Tibial nerve (tissue), 4 donors: ENCODE data around the gene PPP1R16B. TPM values are rescaled to one million over a fixed set of nuclear protein-coding genes. Genes with fewer than 3 reads are reported as not detected.

Experiments used
- DNase-seq, 2 donors: peaks; one replicate each; pipeline ENCODE4 v3.0.0-alpha.2; 2019; ENCODE audit warnings: low spot score in 2 of 2
- H3K27ac ChIP-seq, 4 donors: fragments of 200-600 bp; sonication (generic) in 3 of 4; one replicate each; pipeline ENCODE4 v1.5.1; 2017 to 2019; ENCODE audit warnings: mild to moderate bottlenecking in 1 of 4
- H3K27me3 ChIP-seq, 2 donors: fragments of 200-600 bp; sonication (generic) in 1 of 2; one replicate each; pipeline versions ENCODE4 v1.5.1 to v1.6.0; 2017 to 2019
- H3K36me3 ChIP-seq, 3 donors: fragments of 200-600 bp; sonication (generic); one replicate each; pipeline ENCODE4 v1.5.1; 2018 to 2019
- H3K4me1 ChIP-seq, 4 donors: fragments of 200-600 bp; sonication (generic) in 3 of 4; one replicate each; pipeline ENCODE4 v1.5.1; 2017 to 2019
- H3K4me3 ChIP-seq, 4 donors: fragments of 200-600 bp; sonication (generic) in 3 of 4; one replicate each; pipeline ENCODE4 v1.5.1; 2017 to 2019; ENCODE audit warnings: mild to moderate bottlenecking in 1 of 4, moderate library complexity in 1 of 4
- H3K9me3 ChIP-seq, 4 donors: fragments of 200-600 bp; sonication (generic) in 3 of 4; one replicate each; pipeline ENCODE4 v1.5.1; 2017 to 2019
- CTCF ChIP-seq, 5 experiments: fragments of 200-600 bp in 3 of 5; fragments of 450-650 bp in 2 of 5; sonication (generic) in 3 of 5; IDR thresholded peaks; one replicate each; pipeline ENCODE4 v1.5.1; 2016 to 2019; ENCODE audit warnings: antibody characterized with exemption in 5 of 5, mild to moderate bottlenecking in 3 of 5, moderate library complexity in 2 of 5
- EP300 ChIP-seq, 2 donors: sonication (generic); formaldehyde crosslinking; IDR thresholded peaks; one replicate each; pipeline ENCODE4 v1.6.1; 2017; ENCODE audit warnings: antibody characterized with exemption in 2 of 2, mild to moderate bottlenecking in 1 of 2
- POLR2A ChIP-seq, 2 donors: fragments of 450-650 bp; IDR thresholded peaks; one replicate each; pipeline ENCODE4 v1.6.1; 2017; ENCODE audit warnings: antibody characterized with exemption in 2 of 2, mild to moderate bottlenecking in 2 of 2, moderate library complexity in 2 of 2
- WGBS, 2 donors: methylation state at CpG; one replicate each; pipeline ENCODE4 v1.1.5; 2018; 5-methylcytosine and 5-hydroxymethylcytosine counted together
- total RNA-seq, 4 donors: library from RNA; depleted of rRNA; stranded (reverse); fragments of >200 nt; gene quantifications; one replicate each; pipeline ENCODE4 v1.1.0, GENCODE V29; 2016

The PPP1R16B gene
- total RNA-seq, 4 donors from 2014 or later = 2.1 to 5.7 (median 4.6) TPM

GRCh38 chr20:38893565-38894090 is 88.1 kb downstream of the PPP1R16B start:
- no peaks in the 10 kb centered on the region for H3K9me3 ChIP-seq
- H3K4me1 ChIP-seq = peaks cover 0 to 10% (median 5%) of the 10 kb centered on the region in 4 donors
- no peaks in the 10 kb centered on the region for H3K36me3 ChIP-seq
- H3K4me3 ChIP-seq = peak overlapping the region in 1 of 4 donors; percentile 9
- H3K27ac ChIP-seq = no peak overlapping the region
- H3K27me3 ChIP-seq = peaks cover 0 to 21% of the 10 kb centered on the region in 2 donors
- 14 to 18% methylated on average over 24 to 25 of the region's 25 CpGs for WGBS, 2 donors
- DNase-seq = peak in 1 of 2 donors; percentile 50
- TF ChIP-seq CTCF (IDR thresholded peaks at IDR 0.05) (peak; percentile 60 to 92 (median 88)), POLR2A (IDR thresholded peaks at IDR 0.05) (no peak)

GRCh38 chr20:38894091-38894847 is 88.8 kb downstream of the PPP1R16B start:
- Histone ChIP-seq H3K27me3 (peaks cover 0 to 23% of the 10 kb centered on the region in 2 donors), H3K9me3 (no peaks in the 10 kb centered on the region), H3K4me1 (peaks cover 0 to 10% (median 5%) of the 10 kb centered on the region in 4 donors), H3K27ac (no peak overlapping the region), H3K36me3 (no peaks in the 10 kb centered on the region), H3K4me3 (peak overlapping the region in 1 of 4 donors; percentile 9)
- no peak for DNase-seq
- WGBS, 2 donors = 20 to 21% methylated on average over 28 to 30 of the region's 30 CpGs
- no peak for TF ChIP-seq POLR2A (IDR thresholded peaks at IDR 0.05)
- TF ChIP-seq EP300 (IDR thresholded peaks at IDR 0.05) = no peak

GRCh38 chr20:38895098-38895949 is 89.8 kb downstream of the PPP1R16B start:
- Histone ChIP-seq H3K27me3 (peaks cover 0 to 23% of the 10 kb centered on the region in 2 donors), H3K4me1 (peaks cover 0 to 10% (median 5%) of the 10 kb centered on the region in 4 donors), H3K36me3 (no peaks in the 10 kb centered on the region), H3K4me3 (no peak overlapping the region), H3K9me3 (no peaks in the 10 kb centered on the region), H3K27ac (no peak overlapping the region)
- WGBS, 2 donors = 80 to 81% methylated on average over 9 of the region's 9 CpGs
- no peak for DNase-seq
- TF ChIP-seq CTCF (IDR thresholded peaks at IDR 0.05) (no peak), POLR2A (IDR thresholded peaks at IDR 0.05) (no peak), EP300 (IDR thresholded peaks at IDR 0.05) (no peak)

DNA sequence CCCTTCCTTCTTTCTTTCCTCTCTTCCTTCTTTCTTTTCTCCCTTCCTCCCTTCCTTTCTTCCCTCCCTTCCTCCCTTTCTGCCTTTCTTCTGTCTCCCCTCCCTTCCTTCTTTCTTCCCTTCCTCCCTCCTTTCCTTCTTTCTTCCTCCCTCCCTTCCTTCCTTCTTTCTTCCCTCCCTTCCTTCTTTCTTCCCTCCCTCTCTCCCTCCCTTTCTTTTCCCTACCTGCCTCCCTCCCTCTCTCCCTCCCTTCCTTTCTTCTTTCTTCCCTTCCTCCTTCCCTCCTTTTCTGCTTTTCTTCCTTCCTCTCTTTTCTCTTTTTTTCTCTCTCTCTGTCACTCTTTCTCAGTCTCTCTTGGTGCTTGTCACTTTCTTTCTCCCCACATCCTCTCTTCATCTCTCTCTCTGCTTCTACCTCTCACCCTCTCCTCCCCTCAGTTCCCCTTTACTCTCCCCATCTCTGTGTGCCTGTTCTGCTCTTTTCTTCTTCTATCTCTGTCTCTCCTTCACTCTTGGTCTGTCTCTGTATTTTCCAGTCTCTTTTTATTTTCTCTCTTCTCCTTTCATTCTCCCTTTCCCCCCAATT is 90.6 kb downstream of the PPP1R16B start:
- TF ChIP-seq EP300 (IDR thresholded peaks at IDR 0.05) (no peak), CTCF (IDR thresholded peaks at IDR 0.05) (no peak), POLR2A (IDR thresholded peaks at IDR 0.05) (no peak)
- DNase-seq = no peak
- Histone ChIP-seq H3K4me3 (no peak overlapping the region), H3K4me1 (peaks cover 0 to 10% (median 5%) of the 10 kb centered on the region in 4 donors), H3K9me3 (no peaks in the 10 kb centered on the region), H3K36me3 (no peaks in the 10 kb centered on the region), H3K27ac (no peak overlapping the region), H3K27me3 (peaks cover 0 to 23% of the 10 kb centered on the region in 2 donors)

DNA sequence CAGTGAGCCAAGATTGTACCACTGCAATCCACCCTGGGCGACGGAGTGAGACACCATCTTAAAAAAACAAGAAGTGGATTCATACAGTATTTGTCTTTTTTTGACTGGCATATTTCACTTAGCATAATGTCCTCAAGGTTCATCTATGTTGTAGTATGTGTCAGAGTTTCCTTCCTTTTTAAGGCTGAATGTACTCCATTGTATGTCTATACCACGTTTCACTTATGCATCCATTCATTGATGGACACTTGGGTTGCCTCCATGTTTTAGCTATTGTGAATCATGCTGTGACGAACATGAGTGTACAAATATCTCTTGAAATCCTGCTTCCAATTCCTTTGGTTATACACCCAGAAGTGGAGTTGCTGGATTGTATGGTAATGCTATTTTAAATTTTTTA is 91.8 kb downstream of the PPP1R16B start:
- DNase-seq = no peak
- WGBS, 2 donors = 69 to 78% methylated on average over 4 of the region's 4 CpGs
- no peaks in the 10 kb centered on the region for H3K9me3 ChIP-seq
- peaks cover 0 to 10% (median 5%) of the 10 kb centered on the region in 4 donors for H3K4me1 ChIP-seq
- no peak overlapping the region for H3K4me3 ChIP-seq
- H3K36me3 ChIP-seq = no peaks in the 10 kb centered on the region
- TF ChIP-seq POLR2A (IDR thresholded peaks at IDR 0.05) = no peak
- TF ChIP-seq CTCF (IDR thresholded peaks at IDR 0.05) = no peak
- H3K27me3 ChIP-seq = peaks cover 0 to 23% of the 10 kb centered on the region in 2 donors
- H3K27ac ChIP-seq = no peak overlapping the region
